Small intestine (tissue), 7 donors: Measurements from ENCODE around the gene NDUFV1. TPM values are rescaled to one million over a fixed set of nuclear protein-coding genes. Genes with fewer than 3 reads are reported as not detected.
"Not testable (repeated sequence)": the region's sequence is repeated elsewhere in the genome, so short reads cannot be mapped to it uniquely, and the experiment has no call there.

Source experiments
- DNase-seq, 2 donors: peaks; one replicate each; pipeline versions ENCODE4 v3.0.0 to v3.0.0-alpha.2; 2013
- FAIRE-seq: peaks from 2 replicates; lab custom pipeline; 2012; peaks lifted over from hg19 to GRCh38; lab: Jason Lieb, UNC
- H3K27ac ChIP-seq, 3 donors: one replicate each; pipeline ENCODE4 v1.5.1; 2013; ENCODE audit warnings: low read length in 2 of 3, mild to moderate bottlenecking in 2 of 3, control low read depth in 1 of 3, inconsistent platforms in 1 of 3, low read depth in 1 of 3, moderate library complexity in 1 of 3
- H3K27me3 ChIP-seq, 3 donors: one replicate each; pipeline ENCODE4 v1.6.1; 2013; ENCODE audit warnings: low read length in 3 of 3, inconsistent platforms in 1 of 3; ENCODE audit not compliant: control insufficient read depth in 3 of 3, insufficient read depth in 3 of 3
- H3K36me3 ChIP-seq, 3 donors: one replicate each; pipeline ENCODE4 v1.6.1; 2013; ENCODE audit warnings: low read length in 3 of 3, inconsistent platforms in 1 of 3, low read depth in 1 of 3, mild to moderate bottlenecking in 1 of 3, moderate library complexity in 1 of 3; ENCODE audit not compliant: control insufficient read depth in 3 of 3, insufficient read depth in 2 of 3
- H3K4me1 ChIP-seq, 3 donors: one replicate each; pipeline ENCODE4 v1.6.1; 2013; ENCODE audit warnings: low read length in 2 of 3, inconsistent platforms in 1 of 3, low read depth in 1 of 3, mild to moderate bottlenecking in 1 of 3, moderate library complexity in 1 of 3; ENCODE audit not compliant: control insufficient read depth in 3 of 3, insufficient read depth in 2 of 3
- H3K4me3 ChIP-seq, 3 donors: one replicate each; pipeline ENCODE4 v1.5.1; 2013; ENCODE audit warnings: low read length in 3 of 3, control low read depth in 1 of 3, inconsistent platforms in 1 of 3, low read depth in 1 of 3, mild to moderate bottlenecking in 1 of 3, moderate library complexity in 1 of 3
- H3K9me3 ChIP-seq, 2 donors: one replicate each; pipeline ENCODE4 v1.6.1; 2013; ENCODE audit warnings: low read depth in 1 of 2, low read length in 1 of 2; ENCODE audit not compliant: control insufficient read depth in 2 of 2, insufficient read depth in 1 of 2
- WGBS, 3 donors: extraction: QIAGEN DNeasy Blood & Tissue Kit; methylation state at CpG; one replicate each; pipeline ENCODE4 v1.1.7; 2013; 5-methylcytosine and 5-hydroxymethylcytosine counted together
- polyA plus RNA-seq, 4 donors: library from polyadenylated mRNA; stranded (reverse) in 3 of 4; unstranded in 1 of 4; fragments of 200-250 nt in 3 of 4; fragments of 120-200 nt in 1 of 4; gene quantifications; one replicate each; pipeline versions ENCODE4 v1.2.1 to v1.2.3, GENCODE V29; 2013
- donor health status: healthy with polysubstance abuse.
- donor health status: control.
- donor health status: control.
- donor health status: Bipolar disorder and iron deficiency.
- donor health status: healthy.

The NDUFV1 gene
- polyA plus RNA-seq, 4 donors: 170 to 361 (median 249) TPM

DNA sequence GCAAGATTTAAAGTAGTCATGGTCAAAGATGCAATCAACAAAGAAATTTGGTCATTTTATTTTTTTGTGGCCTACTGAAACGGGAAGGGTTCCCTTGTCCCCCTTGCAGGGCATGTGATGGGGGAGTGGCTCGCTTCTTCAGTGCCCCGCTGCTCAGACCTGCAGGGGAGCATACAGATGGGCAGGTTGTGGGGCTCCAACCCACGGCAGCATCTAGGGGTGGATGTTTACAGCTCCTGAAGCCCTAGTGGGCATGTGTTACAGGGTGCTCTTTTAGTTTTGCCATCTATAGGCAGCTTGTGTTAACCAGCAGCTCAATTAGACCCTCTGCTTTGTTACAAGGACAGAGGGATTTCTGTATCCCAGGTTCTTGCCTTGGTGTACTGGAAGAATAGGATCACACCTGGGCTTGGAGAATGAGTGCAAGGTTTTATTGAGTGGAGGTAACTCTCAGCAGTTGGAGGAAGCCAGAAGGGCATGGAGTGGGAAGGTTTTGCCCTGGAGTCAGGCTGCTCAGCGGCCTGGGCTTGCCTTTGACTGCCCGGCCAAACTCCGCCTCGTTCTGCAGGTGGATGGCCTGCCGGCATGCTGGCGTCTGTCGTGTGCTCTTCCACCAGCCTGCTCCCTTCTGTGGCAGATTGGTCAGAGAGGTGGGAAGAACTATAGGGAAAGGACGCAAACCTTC is 13.7 kb upstream of the NDUFV1 start:
- Histone ChIP-seq H3K27ac (peak overlapping the region in 1 of 3 donors; percentile 31), H3K4me3 (no peak overlapping the region), H3K36me3 (peaks cover 0 to 8% (median 0%) of the 10 kb centered on the region in 3 donors), H3K4me1 (peaks cover 0 to 16% (median 2%) of the 10 kb centered on the region in 3 donors), H3K9me3 (peaks cover 0 to 3% of the 10 kb centered on the region in 2 donors), H3K27me3 (no peaks in the 10 kb centered on the region)
- FAIRE-seq: no peak
- DNase-seq: peak; percentile 28 to 56
- 30 to 59% (median 59%) methylated on average over 12 of the region's 12 CpGs for WGBS, 3 donors

- no peaks in the 10 kb centered on the region for H3K27me3 ChIP-seq
- H3K9me3 ChIP-seq: peaks cover 0 to 5% of the 10 kb centered on the region in 2 donors
- WGBS, 3 donors: 10 to 48% (median 43%) methylated on average over 3 of the region's 3 CpGs
- no peak overlapping the region for H3K4me3 ChIP-seq
- H3K4me1 ChIP-seq: peaks cover 0 to 16% (median 2%) of the 10 kb centered on the region in 3 donors
- peak overlapping the region in 1 of 3 donors; percentile 31 for H3K27ac ChIP-seq
- DNase-seq: peak; percentile 35 to 60
- FAIRE-seq: no peak
- H3K36me3 ChIP-seq: peaks cover 0 to 4% (median 0%) of the 10 kb centered on the region in 3 donors
These were observed 13.2 kb upstream of the NDUFV1 start for GRCh38 chr11:67593565-67593905.

- H3K9me3 ChIP-seq: peaks cover 0 to 5% of the 10 kb centered on the region in 2 donors
- no peaks in the 10 kb centered on the region for H3K27me3 ChIP-seq
- no peaks in the 10 kb centered on the region for H3K36me3 ChIP-seq
- FAIRE-seq (no peak), DNase-seq (no peak)
- no peak overlapping the region for H3K4me3 ChIP-seq
- WGBS, 3 donors: 74 to 81% (median 76%) methylated on average over 3 of the region's 3 CpGs
- H3K4me1 ChIP-seq: peaks cover 0 to 16% (median 2%) of the 10 kb centered on the region in 3 donors
- H3K27ac ChIP-seq: no peak overlapping the region
These were observed 12.3 kb upstream of the NDUFV1 start for GRCh38 chr11:67594480-67594879.

GRCh38 chr11:67596753-67597300 is 9.9 kb upstream of the NDUFV1 start:
- Histone ChIP-seq H3K4me3 (no peak overlapping the region), H3K27me3 (no peaks in the 10 kb centered on the region), H3K27ac (no peak overlapping the region), H3K9me3 (peaks cover 0 to 5% of the 10 kb centered on the region in 2 donors), H3K36me3 (no peaks in the 10 kb centered on the region), H3K4me1 (peaks cover 0 to 16% (median 2%) of the 10 kb centered on the region in 3 donors)
- no peak for FAIRE-seq
- DNase-seq: no peak
- WGBS, 3 donors: 86 to 97% (median 91%) methylated on average over 1 of the region's 1 CpG

GRCh38 chr11:67597458-67597857 is 9.3 kb upstream of the NDUFV1 start:
- not testable (repeated sequence) for H3K27ac ChIP-seq, FAIRE-seq, H3K4me3 ChIP-seq, H3K9me3 ChIP-seq, H3K27me3 ChIP-seq, DNase-seq, H3K36me3 ChIP-seq
- H3K4me1 ChIP-seq: peaks cover 0 to 16% (median 2%) of the 10 kb centered on the region in 3 donors
- WGBS, 3 donors: no CpG with 5 or more reads among the region's 3 CpGs

DNA sequence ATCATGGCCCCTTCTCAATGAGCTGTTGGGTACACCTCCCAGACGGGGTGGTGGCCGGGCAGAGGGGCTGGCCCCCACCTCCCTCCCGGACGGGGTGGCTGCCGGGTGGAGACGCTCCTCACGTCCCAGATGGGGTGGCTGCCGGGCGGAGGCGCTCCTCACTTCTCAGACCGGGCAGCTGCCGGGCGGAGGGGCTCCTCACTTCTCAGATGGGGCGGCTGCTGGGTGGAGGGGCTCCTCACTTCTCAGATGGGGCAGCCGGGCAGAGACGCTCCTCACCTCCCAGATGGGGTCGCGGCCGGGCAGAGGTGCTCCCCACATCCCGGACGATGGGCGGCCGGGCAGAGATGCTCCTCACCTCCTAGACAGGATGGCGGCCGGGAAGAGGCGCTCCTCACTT is 8.8 kb upstream of the NDUFV1 start:
- H3K9me3 ChIP-seq: peaks cover 0 to 11% of the 10 kb centered on the region in 2 donors
- DNase-seq, FAIRE-seq, H3K27ac ChIP-seq, H3K36me3 ChIP-seq, H3K4me3 ChIP-seq, H3K27me3 ChIP-seq: not testable (repeated sequence)
- WGBS, 3 donors: 95 to 96% (median 96%) methylated on average over 23 to 26 of the region's 26 CpGs
- H3K4me1 ChIP-seq: peaks cover 0 to 12% (median 2%) of the 10 kb centered on the region in 3 donors

- no peaks in the 10 kb centered on the region for H3K36me3 ChIP-seq
- DNase-seq (no peak), FAIRE-seq (no peak)
- WGBS, 3 donors: 76 to 94% (median 91%) methylated on average over 1 of the region's 1 CpG
- no peaks in the 10 kb centered on the region for H3K27me3 ChIP-seq
- no peak overlapping the region for H3K4me3 ChIP-seq
- peaks cover 0 to 11% of the 10 kb centered on the region in 2 donors for H3K9me3 ChIP-seq
- H3K4me1 ChIP-seq: no peaks in the 10 kb centered on the region
- no peak overlapping the region for H3K27ac ChIP-seq
These were observed 7.6 kb upstream of the NDUFV1 start for GRCh38 chr11:67599149-67599548.

- WGBS, 3 donors: 51 to 68% (median 64%) methylated on average over 7 of the region's 7 CpGs
- H3K36me3 ChIP-seq: no peaks in the 10 kb centered on the region
- DNase-seq (no peak), FAIRE-seq (no peak)
- H3K27ac ChIP-seq: no peak overlapping the region
- no peaks in the 10 kb centered on the region for H3K27me3 ChIP-seq
- peaks cover 0 to 11% of the 10 kb centered on the region in 2 donors for H3K9me3 ChIP-seq
- H3K4me1 ChIP-seq: no peaks in the 10 kb centered on the region
- H3K4me3 ChIP-seq: no peak overlapping the region
These were observed 6.3 kb upstream of the NDUFV1 start for GRCh38 chr11:67600324-67601029.
